Measurements from ENCODE around the gene PAIP2B. TPM values are rescaled to one million over a fixed set of nuclear protein-coding genes. Genes with fewer than 3 reads are reported as not detected.
"Not testable (repeated sequence)": the region's sequence is repeated elsewhere in the genome, so short reads cannot be mapped to it uniquely, and the experiment has no call there.

PAIP2B gene
- total RNA-seq, 1 experiment from 2014 or later = 1.4 TPM

DNA sequence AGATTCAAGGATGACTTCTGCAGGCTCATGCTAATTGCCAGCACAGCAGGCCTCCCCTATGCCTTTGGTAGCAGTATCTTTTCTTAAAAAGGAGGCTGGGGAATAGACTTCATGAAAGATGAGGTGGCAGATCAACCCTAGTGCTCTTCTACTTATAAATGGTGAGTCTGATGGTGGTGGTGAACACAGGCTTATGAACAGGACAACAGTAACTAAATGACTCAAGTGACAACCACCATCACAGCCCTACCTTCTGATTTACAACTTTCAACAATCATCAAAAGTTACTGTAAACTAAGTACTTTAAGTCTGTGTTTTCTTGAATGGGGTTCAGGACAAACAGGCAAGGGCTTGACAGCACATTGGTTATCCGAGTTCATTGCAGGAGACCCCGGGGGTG, 39.3 kb downstream of the PAIP2B start:
- in situ Hi-C loops (cut with HindIII; ENCODE audit: low pct_unique_long_range_greater_than_20kb, low sequenced_read_pairs) (no loop called here), intact Hi-C loops (cut with micrococcal nuclease; ENCODE audit: unreplicated experiment) (no loop called here)
- ChIA-PET CTCF (no interaction called here), POLR2A (interaction anchor here (0.5 kb wide), 1 partner anchor 126 kb away, joined by 3 read pairs; no protein-coding TSS in a partner anchor)
- H3K4me1 ChIP-seq (ENCODE audit: control insufficient read depth, insufficient read depth, low read length) = no peaks in the 10 kb centered on the region
- no peak for DNase-seq (ENCODE audit: low read depth, low spot score)
- H3K36me3 ChIP-seq (ENCODE audit: control insufficient read depth, insufficient read depth, low read length) = no peaks in the 10 kb centered on the region
- H3K9me3 ChIP-seq (ENCODE audit: control insufficient read depth, insufficient read depth, low read depth, low read length) = no peaks in the 10 kb centered on the region
- H3K4me3 ChIP-seq (ENCODE audit: low read depth in 2 of 2, low read length in 2 of 2) = no peak overlapping the region
- H3K27me3 ChIP-seq (ENCODE audit: control insufficient read depth, insufficient read depth, low read length) = peaks cover 5% of the 10 kb centered on the region; the same call in 1 of the 2 replicates
- TF ChIP-seq, protein P1, sequence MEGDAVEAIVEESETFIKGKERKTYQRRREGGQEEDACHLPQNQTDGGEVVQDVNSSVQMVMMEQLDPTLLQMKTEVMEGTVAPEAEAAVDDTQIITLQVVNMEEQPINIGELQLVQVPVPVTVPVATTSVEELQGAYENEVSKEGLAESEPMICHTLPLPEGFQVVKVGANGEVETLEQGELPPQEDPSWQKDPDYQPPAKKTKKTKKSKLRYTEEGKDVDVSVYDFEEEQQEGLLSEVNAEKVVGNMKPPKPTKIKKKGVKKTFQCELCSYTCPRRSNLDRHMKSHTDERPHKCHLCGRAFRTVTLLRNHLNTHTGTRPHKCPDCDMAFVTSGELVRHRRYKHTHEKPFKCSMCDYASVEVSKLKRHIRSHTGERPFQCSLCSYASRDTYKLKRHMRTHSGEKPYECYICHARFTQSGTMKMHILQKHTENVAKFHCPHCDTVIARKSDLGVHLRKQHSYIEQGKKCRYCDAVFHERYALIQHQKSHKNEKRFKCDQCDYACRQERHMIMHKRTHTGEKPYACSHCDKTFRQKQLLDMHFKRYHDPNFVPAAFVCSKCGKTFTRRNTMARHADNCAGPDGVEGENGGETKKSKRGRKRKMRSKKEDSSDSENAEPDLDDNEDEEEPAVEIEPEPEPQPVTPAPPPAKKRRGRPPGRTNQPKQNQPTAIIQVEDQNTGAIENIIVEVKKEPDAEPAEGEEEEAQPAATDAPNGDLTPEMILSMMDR (IDR thresholded peaks at IDR 0.05) = no peak
- TF ChIP-seq SIN3A (IDR thresholded peaks at IDR 0.05; ENCODE audit: borderline replicate concordance, insufficient read depth, low read depth, low read length) (no peak), TCF7L2 (IDR thresholded peaks at IDR 0.05; ENCODE audit: low read depth, low read length) (no peak), POLR2AphosphoS5 (IDR thresholded peaks at IDR 0.05; ENCODE audit: low read depth, low read length) (no peak)
- TF ChIP-seq, protein P2, sequence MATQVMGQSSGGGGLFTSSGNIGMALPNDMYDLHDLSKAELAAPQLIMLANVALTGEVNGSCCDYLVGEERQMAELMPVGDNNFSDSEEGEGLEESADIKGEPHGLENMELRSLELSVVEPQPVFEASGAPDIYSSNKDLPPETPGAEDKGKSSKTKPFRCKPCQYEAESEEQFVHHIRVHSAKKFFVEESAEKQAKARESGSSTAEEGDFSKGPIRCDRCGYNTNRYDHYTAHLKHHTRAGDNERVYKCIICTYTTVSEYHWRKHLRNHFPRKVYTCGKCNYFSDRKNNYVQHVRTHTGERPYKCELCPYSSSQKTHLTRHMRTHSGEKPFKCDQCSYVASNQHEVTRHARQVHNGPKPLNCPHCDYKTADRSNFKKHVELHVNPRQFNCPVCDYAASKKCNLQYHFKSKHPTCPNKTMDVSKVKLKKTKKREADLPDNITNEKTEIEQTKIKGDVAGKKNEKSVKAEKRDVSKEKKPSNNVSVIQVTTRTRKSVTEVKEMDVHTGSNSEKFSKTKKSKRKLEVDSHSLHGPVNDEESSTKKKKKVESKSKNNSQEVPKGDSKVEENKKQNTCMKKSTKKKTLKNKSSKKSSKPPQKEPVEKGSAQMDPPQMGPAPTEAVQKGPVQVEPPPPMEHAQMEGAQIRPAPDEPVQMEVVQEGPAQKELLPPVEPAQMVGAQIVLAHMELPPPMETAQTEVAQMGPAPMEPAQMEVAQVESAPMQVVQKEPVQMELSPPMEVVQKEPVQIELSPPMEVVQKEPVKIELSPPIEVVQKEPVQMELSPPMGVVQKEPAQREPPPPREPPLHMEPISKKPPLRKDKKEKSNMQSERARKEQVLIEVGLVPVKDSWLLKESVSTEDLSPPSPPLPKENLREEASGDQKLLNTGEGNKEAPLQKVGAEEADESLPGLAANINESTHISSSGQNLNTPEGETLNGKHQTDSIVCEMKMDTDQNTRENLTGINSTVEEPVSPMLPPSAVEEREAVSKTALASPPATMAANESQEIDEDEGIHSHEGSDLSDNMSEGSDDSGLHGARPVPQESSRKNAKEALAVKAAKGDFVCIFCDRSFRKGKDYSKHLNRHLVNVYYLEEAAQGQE (IDR thresholded peaks at IDR 0.05; ENCODE audit: insufficient read depth in 1 of 2, low read depth in 2 of 2, low read length in 1 of 2) = no peak
- BruUV-seq (replicated peaks) = no TSS peak
- no peak for ATAC-seq
- H3K27ac ChIP-seq (ENCODE audit: low read length) = no peak overlapping the region

DNA sequence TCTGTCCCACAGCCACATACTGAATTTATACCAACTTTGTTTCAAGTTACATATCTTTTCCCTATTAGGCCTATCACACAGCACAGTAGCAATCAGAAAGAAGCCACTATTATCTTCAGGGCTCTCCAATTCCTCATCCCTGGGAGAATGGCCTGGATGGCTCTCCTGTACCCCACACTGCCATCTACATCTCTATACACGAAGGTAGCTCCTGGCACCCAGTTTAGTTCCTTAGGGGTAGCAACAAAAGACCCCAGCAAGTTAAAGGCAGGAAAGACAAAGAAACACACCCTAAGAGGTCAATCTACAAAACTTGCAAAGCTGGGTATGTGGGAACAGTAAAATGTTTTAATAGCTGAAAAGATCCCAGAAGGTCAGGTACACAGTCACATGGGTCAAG, 39.9 kb downstream of the PAIP2B start:
- Histone ChIP-seq H3K4me3 (ENCODE audit: low read depth in 2 of 2, low read length in 2 of 2) (no peak overlapping the region), H3K36me3 (ENCODE audit: control insufficient read depth, insufficient read depth, low read length) (no peaks in the 10 kb centered on the region), H3K27ac (ENCODE audit: low read length) (no peak overlapping the region), H3K4me1 (ENCODE audit: control insufficient read depth, insufficient read depth, low read length) (no peaks in the 10 kb centered on the region), H3K27me3 (ENCODE audit: control insufficient read depth, insufficient read depth, low read length) (peaks cover 4% of the 10 kb centered on the region; the same call in 1 of the 2 replicates), H3K9me3 (ENCODE audit: control insufficient read depth, insufficient read depth, low read depth, low read length) (no peaks in the 10 kb centered on the region)
- intact Hi-C loops (cut with micrococcal nuclease; ENCODE audit: unreplicated experiment) = no loop called here
- POLR2A ChIA-PET = interaction anchor here (0.5 kb wide), 1 partner anchor 126 kb away, joined by 3 read pairs; no protein-coding TSS in a partner anchor
- no TSS peak for BruUV-seq (replicated peaks)
- TF ChIP-seq POLR2AphosphoS5 (IDR thresholded peaks at IDR 0.05; ENCODE audit: low read depth, low read length) = no peak
- TF ChIP-seq, protein P1 (IDR thresholded peaks at IDR 0.05) = no peak
- TF ChIP-seq TCF7L2 (IDR thresholded peaks at IDR 0.05; ENCODE audit: low read depth, low read length) = no peak
- TF ChIP-seq, protein P2 (IDR thresholded peaks at IDR 0.05; ENCODE audit: insufficient read depth in 1 of 2, low read depth in 2 of 2, low read length in 1 of 2) = no peak
- no peak for TF ChIP-seq SIN3A (IDR thresholded peaks at IDR 0.05; ENCODE audit: borderline replicate concordance, insufficient read depth, low read depth, low read length)
- CTCF ChIA-PET = no interaction called here
- in situ Hi-C loops (cut with HindIII; ENCODE audit: low pct_unique_long_range_greater_than_20kb, low sequenced_read_pairs) = no loop called here
- ATAC-seq = no peak
- DNase-seq (ENCODE audit: low read depth, low spot score) = no peak

DNA sequence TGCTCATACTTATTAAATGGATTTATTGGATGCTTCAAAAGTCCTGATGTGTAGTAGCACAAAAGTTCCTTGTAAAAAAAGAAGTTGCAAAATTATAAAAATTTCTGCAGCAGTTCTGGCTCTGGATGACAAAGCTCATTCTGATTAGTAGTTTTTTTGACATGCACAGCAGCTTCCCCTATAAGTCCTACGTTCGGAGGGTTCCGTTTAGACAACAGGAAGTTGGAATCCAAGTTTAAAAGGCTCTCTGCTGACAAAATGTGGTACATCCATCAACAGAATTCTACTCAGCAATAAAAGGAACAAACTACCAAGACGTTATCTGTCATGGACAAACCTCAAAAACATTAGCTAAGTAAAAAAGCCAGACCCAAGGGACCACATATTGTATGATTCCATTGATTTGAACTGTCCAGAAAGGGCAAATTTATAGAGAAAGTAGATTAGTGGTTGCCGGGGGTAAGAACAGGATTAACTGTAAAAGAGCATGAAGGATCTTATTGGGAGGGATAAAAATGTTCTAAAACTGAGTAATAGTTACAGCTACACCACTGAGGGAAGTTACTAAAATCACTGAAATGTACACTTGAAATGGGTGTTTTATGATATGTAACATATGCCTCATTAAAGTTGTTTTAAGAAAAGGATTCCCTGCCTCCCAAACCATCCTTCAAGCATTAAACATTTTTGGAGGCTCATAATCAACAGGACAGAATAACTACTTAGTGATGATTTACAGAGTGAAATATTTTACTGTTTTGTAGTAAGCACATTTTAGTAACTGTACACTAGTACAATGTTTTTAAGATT, 43.4 kb downstream of the PAIP2B start:
- H3K4me1 ChIP-seq (ENCODE audit: control insufficient read depth, insufficient read depth, low read length); DNase-seq (ENCODE audit: low read depth, low spot score); in situ Hi-C loops (cut with HindIII; ENCODE audit: low pct_unique_long_range_greater_than_20kb, low sequenced_read_pairs); H3K36me3 ChIP-seq (ENCODE audit: control insufficient read depth, insufficient read depth, low read length); intact Hi-C loops (cut with micrococcal nuclease; ENCODE audit: unreplicated experiment); ATAC-seq; H3K9me3 ChIP-seq (ENCODE audit: control insufficient read depth, insufficient read depth, low read depth, low read length); H3K4me3 ChIP-seq (ENCODE audit: low read depth in 2 of 2, low read length in 2 of 2); H3K27me3 ChIP-seq (ENCODE audit: control insufficient read depth, insufficient read depth, low read length); H3K27ac ChIP-seq (ENCODE audit: low read length); BruUV-seq (replicated peaks); POLR2A ChIA-PET: not testable (repeated sequence)
- CTCF ChIA-PET = interaction anchor here (0.5 kb wide), 1 partner anchor 9 kb away, joined by 10 read pairs; no protein-coding TSS in a partner anchor

All from Panc1 (cell line).